ENCODE measurements around the gene SOX18. TPM values are rescaled to one million over a fixed set of nuclear protein-coding genes. Genes with fewer than 3 reads are reported as not detected.

The SOX18 gene
- total RNA-seq, 2 experiments from 2014 or later: not detected

DNA sequence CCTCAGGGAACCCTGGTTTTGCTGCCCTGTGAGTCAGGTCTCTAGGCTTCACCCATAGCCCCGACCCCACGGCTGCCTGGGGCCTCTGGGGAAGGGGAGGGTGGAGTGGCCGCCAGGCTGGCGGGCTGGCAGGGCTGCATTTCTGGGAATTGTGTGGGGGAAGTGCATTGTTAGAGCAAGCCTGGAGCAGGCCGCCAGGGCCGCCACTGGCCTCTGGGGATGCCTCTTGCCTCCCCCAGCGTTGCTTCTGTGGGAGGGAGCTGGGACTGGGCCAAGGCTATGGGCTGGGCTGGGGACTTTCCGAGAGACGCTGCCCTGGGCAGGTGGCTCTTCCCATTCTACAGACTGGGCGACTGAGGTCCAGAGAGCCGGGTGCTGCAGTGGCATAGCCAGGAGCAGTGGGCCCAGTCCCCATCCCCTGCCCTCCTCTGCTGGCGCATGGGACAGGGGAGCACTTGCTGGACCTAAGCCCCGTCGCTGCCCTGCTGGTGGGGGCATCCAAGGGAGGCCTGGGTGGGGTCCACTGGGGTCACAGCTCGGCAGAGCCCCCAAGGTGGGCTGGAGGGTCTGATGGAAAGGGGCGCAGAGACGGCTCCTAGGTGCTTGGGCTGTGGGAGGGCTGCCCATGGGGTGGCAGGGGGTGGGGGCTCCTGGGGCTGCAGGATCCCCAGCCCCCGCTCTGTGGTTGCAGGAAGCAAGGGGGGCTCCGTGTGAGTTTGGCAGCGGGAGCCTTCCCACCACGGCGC lies 6.6 kb upstream of the SOX18 start:
- no peak overlapping the region for H3K4me3 Mint-ChIP-seq
- H3K4me1 Mint-ChIP-seq (ENCODE audit: low read depth): peaks cover 14% of the 10 kb centered on the region
- no peak overlapping the region for H3K27ac Mint-ChIP-seq
- POLR2A ChIA-PET: interaction anchor here (1.5 kb wide), 1 partner anchor 17 kb away, joined by 5 read pairs; no protein-coding TSS in a partner anchor
- H3K36me3 Mint-ChIP-seq: no peaks in the 10 kb centered on the region
- CTCF ChIA-PET: interaction anchor here (1.5 to 5.8 kb wide), 2 partner anchors 76 to 191 kb away, joined by 3 to 28 read pairs; partner anchors contain the start of genes PRPF6, SAMD10 and TPD52L2
- peaks cover 26% of the 10 kb centered on the region for H3K27me3 Mint-ChIP-seq
- no peaks in the 10 kb centered on the region for H3K9me3 Mint-ChIP-seq
- no peak for DNase-seq
- intact Hi-C loops (cut with micrococcal nuclease): no loop called here

DNA sequence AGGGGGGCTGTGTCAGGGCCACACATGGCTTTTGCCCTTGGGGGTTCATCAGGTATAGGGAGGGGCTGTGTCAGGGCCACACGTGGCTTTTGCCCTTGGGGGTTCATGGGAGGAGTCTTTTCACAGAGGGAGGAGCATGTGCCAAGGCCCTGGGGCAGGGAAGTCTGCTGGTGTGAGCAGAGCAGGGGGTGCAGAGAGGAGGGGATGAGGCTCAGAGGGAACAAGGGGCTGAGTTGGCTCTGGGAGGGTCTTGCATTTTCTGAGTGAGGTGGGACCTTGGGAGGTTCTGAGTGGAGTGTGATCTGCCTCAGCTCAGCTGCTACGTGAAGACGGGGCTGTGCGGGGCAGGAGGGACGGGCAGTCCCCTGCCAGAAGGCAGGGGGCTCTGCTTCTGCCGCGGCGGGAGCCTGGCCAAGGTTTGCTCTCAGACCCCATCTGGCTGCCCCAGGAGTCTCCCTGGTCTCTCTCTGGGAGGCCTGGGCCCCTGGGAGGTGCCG lies 6.0 kb upstream of the SOX18 start:
- Mint-ChIP-seq H3K36me3 (no peaks in the 10 kb centered on the region), H3K4me1 (ENCODE audit: low read depth) (peaks cover 14% of the 10 kb centered on the region), H3K27me3 (peaks cover 32% of the 10 kb centered on the region), H3K4me3 (no peak overlapping the region), H3K27ac (no peak overlapping the region), H3K9me3 (no peaks in the 10 kb centered on the region)
- intact Hi-C loops (cut with micrococcal nuclease): no loop called here
- ChIA-PET CTCF (no interaction called here), POLR2A (no interaction called here)
- no peak for DNase-seq

DNA sequence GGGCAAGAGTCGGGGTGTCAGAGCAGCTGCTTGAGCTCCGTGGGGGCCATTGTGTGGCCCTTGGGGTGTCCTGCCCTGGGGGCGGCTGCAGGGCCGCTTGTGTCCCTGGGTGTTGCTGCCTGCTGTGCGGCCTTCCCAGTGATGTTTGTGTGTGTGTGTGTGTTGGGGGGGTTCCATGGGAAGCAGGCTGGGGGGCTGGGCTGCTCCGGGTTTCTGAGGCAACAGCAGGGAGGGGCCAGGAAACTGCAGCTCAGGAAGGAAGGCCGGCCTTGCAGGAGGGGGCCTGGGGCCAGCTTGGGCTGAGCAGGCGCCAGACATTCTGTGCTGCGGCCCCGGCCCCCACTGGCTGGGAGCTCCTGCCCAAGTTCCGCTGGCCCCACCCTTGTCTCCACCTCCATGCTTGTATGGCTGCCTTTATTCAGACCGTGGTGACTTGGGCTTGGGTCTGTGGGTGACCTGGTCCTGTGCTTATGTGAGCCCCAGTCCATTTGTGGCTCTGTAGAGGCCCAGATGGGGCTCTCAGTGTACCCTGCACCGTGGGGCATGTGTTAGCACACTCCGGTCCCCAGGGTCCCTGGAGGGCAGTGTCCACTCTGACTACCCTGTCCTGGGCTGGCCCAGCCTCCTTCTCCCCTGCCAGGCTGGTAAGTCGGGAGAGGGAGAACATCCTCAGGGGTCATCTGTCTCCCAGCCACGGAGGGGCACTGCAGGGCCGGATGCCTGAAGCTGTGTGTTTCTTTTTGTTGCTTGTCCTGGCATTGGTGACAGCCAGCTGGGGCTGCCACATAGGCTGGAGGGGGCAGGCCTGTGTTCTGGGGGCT lies 4.6 kb upstream of the SOX18 start:
- intact Hi-C loops (cut with micrococcal nuclease): no loop called here
- Mint-ChIP-seq H3K9me3 (no peaks in the 10 kb centered on the region), H3K4me1 (ENCODE audit: low read depth) (peaks cover 16% of the 10 kb centered on the region), H3K27ac (no peak overlapping the region), H3K36me3 (no peaks in the 10 kb centered on the region), H3K4me3 (no peak overlapping the region), H3K27me3 (peaks cover 37% of the 10 kb centered on the region)
- POLR2A ChIA-PET: interaction anchor here (1.0 kb wide), 1 partner anchor 8 kb away, joined by 3 read pairs; no protein-coding TSS in a partner anchor
- no peak for DNase-seq
- CTCF ChIA-PET: interaction anchor here (0.6 to 3.5 kb wide), 6 partner anchors 13 to 81 kb away, joined by 3 to 16 read pairs (median 4); partner anchors contain the start of gene LKAAEAR1

DNA sequence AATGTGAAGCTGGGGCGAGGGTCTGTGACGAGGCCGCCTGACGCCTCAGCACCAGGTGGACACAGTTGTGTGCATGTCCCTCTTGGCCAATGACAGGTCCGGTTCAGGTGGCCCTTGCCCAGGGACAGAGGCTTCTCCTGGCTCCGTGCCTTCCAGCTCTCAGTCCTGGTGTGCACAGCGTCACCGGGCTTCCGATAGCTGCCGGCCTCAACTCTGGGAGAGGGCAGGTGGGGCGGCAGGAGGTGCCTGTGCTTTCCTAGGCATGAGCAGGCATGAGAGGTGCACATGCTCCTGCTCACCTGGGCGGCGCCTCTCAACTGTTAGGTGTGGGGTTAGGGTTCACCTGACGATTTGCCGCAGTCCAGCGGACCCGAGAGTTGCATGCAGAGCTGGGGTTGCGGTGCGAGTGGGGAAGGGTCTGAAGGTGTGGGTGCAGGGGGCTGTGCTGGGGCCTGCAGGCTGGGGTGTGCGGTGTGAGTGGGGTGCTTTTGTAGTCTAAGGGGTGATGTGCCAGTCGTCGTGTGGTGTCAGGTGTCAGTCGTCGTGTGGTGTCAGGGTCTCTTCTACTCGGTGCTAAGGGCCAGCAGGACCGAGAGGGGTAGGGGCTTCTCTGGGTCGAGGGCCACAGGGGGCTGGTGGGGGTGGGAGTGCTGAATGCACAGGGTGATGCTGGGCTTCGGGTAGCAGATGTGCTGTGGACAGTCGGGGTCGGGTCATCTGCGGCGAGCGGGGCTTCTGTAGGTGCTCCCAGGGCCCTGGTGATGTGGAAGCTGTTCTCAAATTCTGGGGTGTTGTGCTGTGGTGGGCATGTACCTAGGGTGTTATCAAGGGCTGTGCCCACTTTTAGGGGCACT lies 3.8 kb upstream of the SOX18 start:
- no peak overlapping the region for H3K4me3 Mint-ChIP-seq
- no peaks in the 10 kb centered on the region for H3K9me3 Mint-ChIP-seq
- no peaks in the 10 kb centered on the region for H3K36me3 Mint-ChIP-seq
- CTCF ChIA-PET: interaction anchor here (0.7 to 3.5 kb wide), 4 partner anchors 14 to 80 kb away, joined by 3 to 16 read pairs (median 4); partner anchors contain the start of gene LKAAEAR1
- peaks cover 39% of the 10 kb centered on the region for H3K27me3 Mint-ChIP-seq
- peaks cover 13% of the 10 kb centered on the region for H3K4me1 Mint-ChIP-seq (ENCODE audit: low read depth)
- POLR2A ChIA-PET: interaction anchor here (1.0 kb wide), 1 partner anchor 9 kb away, joined by 3 read pairs; no protein-coding TSS in a partner anchor
- DNase-seq: no peak
- intact Hi-C loops (cut with micrococcal nuclease): no loop called here
- H3K27ac Mint-ChIP-seq: no peak overlapping the region

DNA sequence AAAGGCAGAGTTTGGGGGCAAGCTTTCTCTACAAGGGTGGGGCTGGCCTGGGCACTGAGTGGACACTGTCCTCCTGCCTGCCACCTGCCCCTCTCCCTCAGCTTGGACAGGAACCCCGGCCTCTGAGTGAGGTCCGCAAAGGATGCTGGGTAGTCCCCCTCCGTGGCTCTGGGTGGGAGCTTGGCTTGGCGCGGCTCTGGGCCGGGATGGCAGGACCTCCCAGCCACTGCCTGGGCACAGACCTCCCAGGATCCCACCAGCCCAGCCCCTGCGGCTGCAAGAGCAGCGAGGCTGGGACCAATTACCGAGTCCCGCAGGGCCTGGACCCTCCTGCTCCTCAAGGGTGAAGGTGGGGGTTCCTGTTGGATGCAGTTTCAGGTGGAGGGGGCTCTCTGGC lies 2.9 kb upstream of the SOX18 start:
- H3K9me3 Mint-ChIP-seq: no peaks in the 10 kb centered on the region
- CTCF ChIA-PET: interaction anchor here (3.5 kb wide), 1 partner anchor 13 kb away, joined by 16 read pairs; no protein-coding TSS in a partner anchor
- no peak overlapping the region for H3K4me3 Mint-ChIP-seq
- no peak overlapping the region for H3K27ac Mint-ChIP-seq
- no peak for DNase-seq
- H3K36me3 Mint-ChIP-seq: no peaks in the 10 kb centered on the region
- peaks cover 6% of the 10 kb centered on the region for H3K4me1 Mint-ChIP-seq (ENCODE audit: low read depth)
- POLR2A ChIA-PET: no interaction called here
- H3K27me3 Mint-ChIP-seq: peaks cover 44% of the 10 kb centered on the region
- intact Hi-C loops (cut with micrococcal nuclease): no loop called here

DNA sequence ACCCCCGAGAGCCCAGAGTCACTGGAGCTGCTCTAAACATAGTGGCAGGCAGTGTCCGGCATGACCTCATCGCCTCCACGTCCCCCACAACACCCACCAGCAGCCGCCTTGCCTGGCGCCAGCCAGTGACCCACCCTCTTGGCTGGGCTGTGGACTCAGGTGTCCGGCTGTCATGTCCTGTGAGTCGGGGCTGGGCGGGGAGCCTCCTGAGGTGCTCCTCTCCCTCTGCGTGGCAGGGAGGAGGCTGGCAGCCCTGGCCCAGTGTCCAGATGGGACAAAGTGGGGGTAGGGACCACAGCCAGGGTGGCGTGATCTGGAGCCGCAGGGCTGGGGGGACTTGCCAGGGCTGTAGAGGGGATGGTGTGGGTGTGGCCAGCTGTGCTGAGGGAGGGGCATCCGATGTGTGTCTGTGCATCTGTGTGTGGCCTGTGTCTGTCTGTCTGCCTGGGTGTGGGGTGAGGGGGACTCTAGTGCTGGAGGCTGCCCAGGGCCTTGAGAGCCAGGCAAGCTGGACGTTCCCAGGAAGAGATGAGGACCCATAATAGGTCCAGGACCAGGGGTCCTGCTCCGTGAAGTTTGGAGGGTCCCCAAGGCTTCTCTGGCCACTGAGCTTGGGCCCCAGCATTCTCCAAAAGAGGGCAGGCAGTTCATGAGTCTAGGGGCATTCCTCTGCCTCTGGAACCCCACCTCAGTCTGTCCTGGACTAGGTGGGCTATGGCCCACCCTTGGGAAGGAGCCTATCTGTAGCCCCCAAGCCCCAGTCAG lies 2.3 kb upstream of the SOX18 start:
- CTCF ChIA-PET: interaction anchor here (3.5 kb wide), 1 partner anchor 13 kb away, joined by 16 read pairs; no protein-coding TSS in a partner anchor
- H3K27me3 Mint-ChIP-seq: peaks cover 50% of the 10 kb centered on the region
- H3K36me3 Mint-ChIP-seq: no peaks in the 10 kb centered on the region
- no peak overlapping the region for H3K27ac Mint-ChIP-seq
- intact Hi-C loops (cut with micrococcal nuclease): no loop called here
- H3K4me1 Mint-ChIP-seq (ENCODE audit: low read depth): peaks cover 2% of the 10 kb centered on the region
- no peak for DNase-seq
- no peak overlapping the region for H3K4me3 Mint-ChIP-seq
- POLR2A ChIA-PET: no interaction called here
- H3K9me3 Mint-ChIP-seq: no peaks in the 10 kb centered on the region

DNA sequence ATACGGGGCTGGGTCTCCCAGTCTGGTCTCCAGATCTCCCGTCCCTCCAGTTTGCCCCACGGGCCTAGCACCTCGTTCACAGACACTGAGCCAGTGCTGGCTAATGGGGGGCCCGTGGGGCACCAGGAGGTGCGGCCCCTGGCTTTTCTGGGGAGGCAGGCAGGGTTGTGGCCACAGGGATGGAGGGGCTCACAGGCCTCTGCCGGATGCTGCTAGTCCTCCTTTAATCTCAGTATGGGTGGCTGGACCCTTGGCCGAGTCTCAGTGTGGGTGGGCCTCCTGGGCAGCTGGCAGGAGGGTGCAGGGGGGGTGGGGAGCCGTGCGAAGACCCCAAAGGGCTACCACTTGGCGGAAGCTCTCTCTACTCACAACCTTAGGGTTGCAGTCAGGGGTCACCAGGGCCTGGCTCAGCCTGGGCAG lies 1.6 kb upstream of the SOX18 start:
- DNase-seq: no peak
- ChIA-PET CTCF (interaction anchor here (1.2 to 1.4 kb wide), 2 partner anchors 11 to 17 kb away, joined by 3 to 8 read pairs; no protein-coding TSS in a partner anchor), POLR2A (no interaction called here)
- Mint-ChIP-seq H3K27me3 (peaks cover 55% of the 10 kb centered on the region), H3K36me3 (no peaks in the 10 kb centered on the region), H3K9me3 (no peaks in the 10 kb centered on the region), H3K27ac (no peak overlapping the region), H3K4me1 (ENCODE audit: low read depth) (peaks cover 2% of the 10 kb centered on the region), H3K4me3 (no peak overlapping the region)
- intact Hi-C loops (cut with micrococcal nuclease): no loop called here

DNA sequence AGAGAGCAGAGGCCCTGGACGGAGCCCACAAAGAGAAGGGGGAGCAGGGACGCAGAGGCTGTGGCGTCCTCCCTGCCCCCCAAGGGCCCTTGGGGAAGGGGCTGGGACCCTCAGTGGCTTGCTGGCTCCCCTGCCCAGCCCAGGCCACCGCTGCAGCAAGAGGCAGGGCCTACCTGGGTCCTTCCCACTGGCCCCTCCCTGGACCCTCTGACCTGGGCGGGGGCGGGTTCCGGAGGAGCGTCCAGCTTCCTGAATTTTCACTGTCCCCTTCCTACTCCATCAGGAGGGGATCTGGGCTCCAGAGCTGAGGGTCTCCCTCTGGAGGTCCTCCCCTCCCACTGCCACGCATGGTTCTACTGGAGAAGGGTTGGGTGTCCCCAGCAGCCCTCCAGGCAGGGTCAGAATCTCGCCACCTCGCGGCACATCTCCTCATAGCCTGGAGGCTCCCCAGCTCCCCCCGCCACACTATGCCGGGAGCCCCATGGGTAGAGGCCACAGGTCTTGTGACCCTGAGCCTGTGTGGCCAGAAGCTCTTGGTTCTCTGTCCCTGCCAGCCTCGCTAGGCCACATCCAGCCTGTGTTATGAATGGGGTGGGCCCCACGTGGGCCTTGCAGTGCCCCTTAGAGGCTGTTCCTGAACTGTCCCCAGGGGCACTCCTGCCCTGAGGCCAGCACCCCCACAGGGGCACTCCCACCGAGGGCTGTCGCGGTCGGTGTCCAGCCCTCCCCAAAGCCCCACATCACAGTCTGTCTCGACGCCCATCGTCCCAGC lies 1.0 kb upstream of the SOX18 start:
- CTCF ChIA-PET: interaction anchor here (1.2 to 1.4 kb wide), 2 partner anchors 10 to 16 kb away, joined by 3 to 8 read pairs; no protein-coding TSS in a partner anchor
- Mint-ChIP-seq H3K27ac (no peak overlapping the region), H3K36me3 (no peaks in the 10 kb centered on the region), H3K4me3 (no peak overlapping the region), H3K4me1 (ENCODE audit: low read depth) (peaks cover 2% of the 10 kb centered on the region), H3K9me3 (no peaks in the 10 kb centered on the region), H3K27me3 (peaks cover 57% of the 10 kb centered on the region)
- intact Hi-C loops (cut with micrococcal nuclease): no loop called here
- DNase-seq: no peak
- POLR2A ChIA-PET: no interaction called here

DNA sequence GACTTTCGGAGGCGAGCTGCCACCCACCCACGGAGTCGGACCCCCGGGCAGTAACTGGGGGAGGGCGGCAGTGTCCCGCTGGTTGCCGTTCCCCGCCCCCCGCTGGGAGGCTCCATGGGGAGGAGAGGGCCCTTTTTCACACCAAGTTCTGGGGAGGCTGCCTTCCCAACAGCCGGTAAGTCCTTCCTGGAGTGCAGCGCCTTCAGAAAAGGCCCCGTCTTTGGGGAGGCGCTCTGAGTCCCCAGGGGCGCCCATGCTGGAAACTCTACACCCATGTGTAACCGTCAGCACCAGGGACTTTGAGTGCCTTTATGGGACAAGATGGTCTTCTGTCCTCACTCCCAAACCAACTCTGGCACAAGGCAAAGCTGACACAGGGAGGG lies 430 bp upstream of the SOX18 start:
- Mint-ChIP-seq H3K27me3 (peaks cover 53% of the 10 kb centered on the region), H3K4me1 (ENCODE audit: low read depth) (peaks cover 2% of the 10 kb centered on the region)
- intact Hi-C loops (cut with micrococcal nuclease): no loop called here

DNA sequence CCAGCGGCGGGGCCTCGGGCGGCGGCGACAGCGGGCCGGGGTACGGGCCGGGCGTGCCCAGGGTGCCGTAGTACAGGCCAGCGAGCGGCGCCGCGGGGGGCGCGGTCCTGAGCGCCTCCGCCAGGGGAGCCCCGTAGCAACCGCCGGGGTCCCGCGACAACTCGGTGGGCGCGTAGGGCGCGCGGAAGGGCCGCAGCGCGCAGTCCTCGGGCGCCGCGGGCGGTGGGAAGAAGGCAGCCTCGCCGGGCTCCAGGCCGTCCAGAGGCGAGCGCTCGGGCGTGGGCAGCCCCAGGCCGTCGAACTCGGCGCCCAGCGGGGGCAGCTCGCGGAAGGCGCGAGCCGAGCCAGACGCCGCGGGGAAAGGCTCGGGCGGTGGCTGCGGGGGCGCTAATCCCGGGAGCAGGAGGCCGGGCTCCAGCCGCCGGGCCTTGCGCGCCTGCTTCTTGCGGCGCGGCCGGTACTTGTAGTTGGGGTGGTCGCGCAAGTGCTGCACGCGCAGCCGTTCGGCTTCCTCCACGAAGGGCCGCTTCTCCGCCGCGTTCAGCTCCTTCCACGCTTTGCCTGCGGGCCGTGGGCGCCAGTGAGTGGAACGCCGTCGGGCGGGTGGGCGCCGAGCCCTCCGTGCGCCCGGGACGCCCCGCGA lies 916 bp downstream of the SOX18 start:
- Mint-ChIP-seq H3K36me3 (no peaks in the 10 kb centered on the region), H3K27ac (no peak overlapping the region), H3K9me3 (no peaks in the 10 kb centered on the region), H3K27me3 (peaks cover 48% of the 10 kb centered on the region), H3K4me1 (ENCODE audit: low read depth) (peaks cover 2% of the 10 kb centered on the region), H3K4me3 (no peak overlapping the region)
- no peak for DNase-seq
- ChIA-PET CTCF (interaction anchor here (0.8 to 1.0 kb wide), 3 partner anchors 9 to 10 kb away, joined by 3 to 5 read pairs (median 3); no protein-coding TSS in a partner anchor), POLR2A (no interaction called here)
- intact Hi-C loops (cut with micrococcal nuclease): no loop called here

More for the DNA sequence above, 430 bp upstream of the SOX18 start:
- H3K4me3 Mint-ChIP-seq: no peak overlapping the region
- H3K36me3 Mint-ChIP-seq: no peaks in the 10 kb centered on the region
- no peak overlapping the region for H3K27ac Mint-ChIP-seq
- POLR2A ChIA-PET: no interaction called here
- DNase-seq: no peak
- CTCF ChIA-PET: interaction anchor here (1.4 kb wide), 1 partner anchor 9 kb away, joined by 8 read pairs; no protein-coding TSS in a partner anchor
- H3K9me3 Mint-ChIP-seq: no peaks in the 10 kb centered on the region

Measured in activated CD4-positive, alpha-beta memory T cell treated with anti-CD3 and anti-CD28 coated beads for 36 hours (primary cell).